Endodermal cell (in vitro differentiated cells): ENCODE results near the gene IFNK. TPM values are rescaled to one million over a fixed set of nuclear protein-coding genes. Genes with fewer than 3 reads are reported as not detected.

ENCODE experiments used
- DNase-seq: peaks from one replicate; pipeline ENCODE4 v3.0.0-alpha.2; 2017
- H3K27ac ChIP-seq: 2 replicates; pipeline ENCODE4 v1.5.1; 2013; ENCODE audit warnings: mild to moderate bottlenecking, low read depth, low read length, moderate library complexity
- H3K27me3 ChIP-seq: 2 replicates; pipeline ENCODE4 v1.6.1; 2013; ENCODE audit warnings: mild to moderate bottlenecking, low read length, moderate library complexity; ENCODE audit not compliant: insufficient read depth, control insufficient read depth, poor library complexity, severe bottlenecking
- H3K36me3 ChIP-seq: 2 replicates; pipeline ENCODE4 v1.7.0; 2013; ENCODE audit warnings: mild to moderate bottlenecking, low read length, moderate library complexity; ENCODE audit not compliant: control insufficient read depth, insufficient read depth
- H3K4me1 ChIP-seq: one replicate; pipeline ENCODE4 v1.7.0; 2013; ENCODE audit warnings: low read length; ENCODE audit not compliant: control insufficient read depth, insufficient read depth
- H3K4me3 ChIP-seq: 2 replicates; pipeline ENCODE4 v1.5.1; 2013; ENCODE audit warnings: mild to moderate bottlenecking, low read length, moderate library complexity
- H3K9ac ChIP-seq: 2 replicates; pipeline ENCODE4 v1.6.1; 2013; ENCODE audit warnings: mild to moderate bottlenecking, low read length, moderate library complexity; ENCODE audit not compliant: poor library complexity, severe bottlenecking; ENCODE audit errors: extremely low read depth
- H3K9me3 ChIP-seq: 2 replicates; pipeline ENCODE4 v1.6.1; 2013; ENCODE audit warnings: mild to moderate bottlenecking, low read length, moderate library complexity; ENCODE audit not compliant: control insufficient read depth
- H3K27ac Mint-ChIP-seq: 2 replicates; pipeline ENCODE4 v1.8.0; 2020; ENCODE audit warnings: mixed read lengths
- H3K27me3 Mint-ChIP-seq: 2 replicates; pipeline ENCODE4 v1.8.0; 2021; ENCODE audit warnings: mild to moderate bottlenecking, mixed read lengths; ENCODE audit not compliant: insufficient read depth
- H3K36me3 Mint-ChIP-seq: 2 replicates; pipeline ENCODE4 v1.8.0; 2020; ENCODE audit warnings: low read depth, mixed read lengths
- H3K4me1 Mint-ChIP-seq: 2 replicates; pipeline ENCODE4 v1.8.0; 2020; ENCODE audit warnings: mixed read lengths
- H3K4me3 Mint-ChIP-seq: 2 replicates; pipeline ENCODE4 v1.8.0; 2020; ENCODE audit warnings: mild to moderate bottlenecking, moderate library complexity, mixed read lengths
- H3K9me3 Mint-ChIP-seq: 2 replicates; pipeline ENCODE4 v1.8.0; 2020; ENCODE audit warnings: mild to moderate bottlenecking, mixed read lengths
- CTCF ChIP-seq: fragments of 200-600 bp; sonication (generic); conservative IDR thresholded peaks from 2 replicates; pipeline ENCODE4 v1.5.0; 2021; ENCODE audit warnings: antibody characterized with exemption, mild to moderate bottlenecking
- WGBS, 2 experiments: methylation state at CpG; one replicate each; pipeline versions ENCODE4 v1.1.5 to v1.1.7; 2013; ENCODE audit warnings: missing lambda C conversion rate in 2 of 2, mixed read lengths in 1 of 2; ENCODE audit not compliant: insufficient coverage in 1 of 2, insufficient read length in 1 of 2; 5-methylcytosine and 5-hydroxymethylcytosine counted together
- total RNA-seq, 2 donors: library from RNA; stranded (reverse); fragmentation: NEBNext Ultra II Directional in 1 of 2; extraction: Animal tissue kit (Norgen Biotek cat#: 25700) in 1 of 2; gene quantifications; 2 replicates in 1 of 2; 3 replicates in 1 of 2; pipeline ENCODE4 v1.2.1, GENCODE V29; 2021

Gene IFNK
- total RNA-seq, 2 donors from 2014 or later: not detected

- Mint-ChIP-seq H3K27me3 (peaks cover 21% of the 10 kb centered on the region), H3K4me3 (no peak overlapping the region), H3K9me3 (no peaks in the 10 kb centered on the region), H3K36me3 (no peaks in the 10 kb centered on the region), H3K4me1 (peaks cover 5% of the 10 kb centered on the region), H3K27ac (no peak overlapping the region)
- H3K27me3 ChIP-seq: peaks cover 24% of the 10 kb centered on the region
- H3K27ac ChIP-seq: no peak overlapping the region
- H3K9ac ChIP-seq: no peak overlapping the region
- no peaks in the 10 kb centered on the region for H3K9me3 ChIP-seq
- no peak for DNase-seq
- no peak overlapping the region for H3K4me3 ChIP-seq
- H3K4me1 ChIP-seq: peaks cover 4% of the 10 kb centered on the region
- no peaks in the 10 kb centered on the region for H3K36me3 ChIP-seq
- TF ChIP-seq CTCF: no peak
Observed at GRCh38 chr9:27523141-27523540, 949 bp upstream of the IFNK start.

GRCh38 chr9:27527702-27528075, 3.6 kb downstream of the IFNK start:
- Mint-ChIP-seq H3K9me3 (no peaks in the 10 kb centered on the region), H3K4me3 (peak overlapping the region; percentile 86), H3K27me3 (peaks cover 28% of the 10 kb centered on the region), H3K27ac (peak overlapping the region; percentile 82), H3K36me3 (no peaks in the 10 kb centered on the region), H3K4me1 (peaks cover 8% of the 10 kb centered on the region)
- Histone ChIP-seq H3K36me3 (no peaks in the 10 kb centered on the region), H3K27ac (no peak overlapping the region), H3K9ac (peak overlapping the region; percentile 67), H3K4me1 (peaks cover 4% of the 10 kb centered on the region), H3K27me3 (peaks cover 29% of the 10 kb centered on the region), H3K9me3 (no peaks in the 10 kb centered on the region), H3K4me3 (peak overlapping the region; percentile 88)
- DNase-seq: no peak
- TF ChIP-seq CTCF: no peak
- 34 to 36% methylated on average over 7 to 8 of the region's 8 CpGs for WGBS, 2 experiments

- H3K9me3 ChIP-seq: no peaks in the 10 kb centered on the region
- peak overlapping the region; percentile 88 for H3K4me3 ChIP-seq
- no peaks in the 10 kb centered on the region for H3K36me3 ChIP-seq
- H3K27me3 ChIP-seq: peaks cover 29% of the 10 kb centered on the region
- H3K4me1 ChIP-seq: peaks cover 4% of the 10 kb centered on the region
- Mint-ChIP-seq H3K4me3 (peak overlapping the region; percentile 86), H3K36me3 (no peaks in the 10 kb centered on the region), H3K9me3 (no peaks in the 10 kb centered on the region), H3K27ac (peak overlapping the region; percentile 82), H3K4me1 (peaks cover 7% of the 10 kb centered on the region), H3K27me3 (peaks cover 28% of the 10 kb centered on the region)
- DNase-seq: peak; percentile 94
- no peak for TF ChIP-seq CTCF
- H3K9ac ChIP-seq: peak overlapping the region; percentile 67
- 1 to 5% methylated on average over 12 to 44 of the region's 44 CpGs for WGBS, 2 experiments
- no peak overlapping the region for H3K27ac ChIP-seq
Observed at GRCh38 chr9:27528076-27528885, 4.2 kb downstream of the IFNK start.
